ENCODE results near the gene IL1RAPL2. TPM values are rescaled to one million over a fixed set of nuclear protein-coding genes. Genes with fewer than 3 reads are reported as not detected.
"Not testable (repeated sequence)": the region's sequence is repeated elsewhere in the genome, so short reads cannot be mapped to it uniquely, and the experiment has no call there.

IL1RAPL2 gene
- total RNA-seq, 2 experiments from 2014 or later: not detected

GRCh38 chrX:105664243-105664642 lies 1098.2 kb downstream of the IL1RAPL2 start:
- Mint-ChIP-seq H3K4me1 (ENCODE audit: low read depth) (no peaks in the 10 kb centered on the region), H3K4me3 (no peak overlapping the region), H3K27ac (no peak overlapping the region), H3K9me3 (ENCODE audit: insufficient read depth) (no peaks in the 10 kb centered on the region), H3K36me3 (ENCODE audit: low read depth) (no peaks in the 10 kb centered on the region), H3K27me3 (ENCODE audit: low read depth) (no peaks in the 10 kb centered on the region)
- DNase-seq (no peak), ATAC-seq (no peak)
- CTCF ChIA-PET: no interaction called here
- POLR2A ChIA-PET: no interaction called here

DNA sequence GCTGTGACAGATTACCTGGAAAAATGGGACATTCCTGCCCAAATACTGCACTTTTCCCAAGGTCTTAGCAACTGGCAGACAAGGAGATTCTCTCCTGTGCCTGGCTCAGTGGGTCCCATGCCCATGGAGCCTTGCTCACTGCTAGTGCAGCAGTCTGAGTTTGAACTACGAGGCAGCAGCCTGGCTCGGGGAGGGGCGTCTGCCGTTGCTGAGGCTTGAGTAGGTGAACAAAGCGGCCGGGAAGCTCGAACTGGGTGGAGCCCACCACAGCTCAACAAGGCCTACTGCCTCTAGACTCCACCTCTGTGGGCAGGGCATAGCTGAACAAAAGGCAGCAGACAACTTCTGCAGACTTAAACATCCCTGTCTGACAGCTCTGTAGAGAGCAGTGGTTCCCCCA lies 1118.3 kb downstream of the IL1RAPL2 start:
- POLR2A ChIA-PET: not testable (repeated sequence)

GRCh38 chrX:105694839-105695238 lies 1128.8 kb downstream of the IL1RAPL2 start:
- no peak for DNase-seq
- CTCF ChIA-PET: no interaction called here
- H3K27me3 Mint-ChIP-seq (ENCODE audit: low read depth): no peaks in the 10 kb centered on the region
- no peak for ATAC-seq
- H3K36me3 Mint-ChIP-seq (ENCODE audit: low read depth): no peaks in the 10 kb centered on the region
- H3K4me1 Mint-ChIP-seq (ENCODE audit: low read depth): no peaks in the 10 kb centered on the region
- H3K4me3 Mint-ChIP-seq: no peak overlapping the region
- H3K27ac Mint-ChIP-seq: no peak overlapping the region
- POLR2A ChIA-PET: no interaction called here
- H3K9me3 Mint-ChIP-seq (ENCODE audit: insufficient read depth): no peaks in the 10 kb centered on the region

More for the DNA sequence above, 1118.3 kb downstream of the IL1RAPL2 start:
- H3K9me3 Mint-ChIP-seq (ENCODE audit: insufficient read depth); H3K27me3 Mint-ChIP-seq (ENCODE audit: low read depth); CTCF ChIA-PET; H3K4me3 Mint-ChIP-seq; H3K4me1 Mint-ChIP-seq (ENCODE audit: low read depth); H3K36me3 Mint-ChIP-seq (ENCODE audit: low read depth); H3K27ac Mint-ChIP-seq; DNase-seq; ATAC-seq: not testable (repeated sequence)

- ATAC-seq (no peak), DNase-seq (no peak)
- Mint-ChIP-seq H3K36me3 (ENCODE audit: low read depth) (no peaks in the 10 kb centered on the region), H3K9me3 (ENCODE audit: insufficient read depth) (no peaks in the 10 kb centered on the region), H3K27ac (no peak overlapping the region), H3K4me3 (no peak overlapping the region), H3K4me1 (ENCODE audit: low read depth) (no peaks in the 10 kb centered on the region), H3K27me3 (ENCODE audit: low read depth) (no peaks in the 10 kb centered on the region)
- ChIA-PET CTCF (no interaction called here), POLR2A (no interaction called here)
Observed at GRCh38 chrX:105695451-105695850, 1129.5 kb downstream of the IL1RAPL2 start.

- DNase-seq (no peak), ATAC-seq (no peak)
- H3K27ac Mint-ChIP-seq: no peak overlapping the region
- no peak overlapping the region for H3K4me3 Mint-ChIP-seq
- ChIA-PET CTCF (no interaction called here), POLR2A (no interaction called here)
- H3K27me3 Mint-ChIP-seq (ENCODE audit: low read depth): no peaks in the 10 kb centered on the region
- H3K4me1 Mint-ChIP-seq (ENCODE audit: low read depth): no peaks in the 10 kb centered on the region
- no peaks in the 10 kb centered on the region for H3K9me3 Mint-ChIP-seq (ENCODE audit: insufficient read depth)
- H3K36me3 Mint-ChIP-seq (ENCODE audit: low read depth): no peaks in the 10 kb centered on the region
Observed at GRCh38 chrX:105696870-105697269, 1130.9 kb downstream of the IL1RAPL2 start.

DNA sequence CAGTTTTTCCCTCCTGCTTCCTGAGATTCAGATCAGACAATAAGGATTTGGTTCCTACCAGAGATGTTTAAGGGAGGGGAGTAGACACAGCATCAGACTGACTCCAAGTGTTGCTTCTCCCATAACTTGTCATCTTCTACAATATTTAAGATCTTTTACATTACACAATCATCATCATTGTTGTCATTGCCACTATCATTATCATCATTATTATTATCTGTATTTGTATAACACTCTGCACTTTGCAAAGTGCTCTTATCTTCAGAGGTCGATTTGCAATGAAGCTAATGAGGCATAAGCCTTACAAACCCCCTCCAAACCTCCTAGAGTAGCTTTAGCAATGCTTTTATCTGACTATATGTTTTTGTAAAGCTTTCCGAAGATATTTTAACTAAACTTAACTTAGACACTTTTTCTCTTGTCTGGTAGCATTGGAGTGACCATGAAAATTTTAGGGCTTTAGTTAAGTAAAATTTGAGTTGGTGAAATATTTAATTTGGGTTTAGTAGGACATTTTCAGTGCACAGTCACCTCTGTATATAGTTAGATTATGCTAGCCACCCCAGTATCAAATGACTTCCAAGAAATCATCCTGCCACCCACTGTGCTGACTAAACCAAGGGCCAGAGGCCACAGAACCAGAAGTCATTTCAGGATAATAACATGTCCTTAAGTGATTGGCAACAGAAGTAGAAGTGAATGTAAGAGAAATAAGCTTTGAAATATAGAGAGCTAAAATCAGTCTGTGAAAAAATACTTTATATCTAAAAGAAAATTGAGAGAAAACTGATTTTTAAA lies 1132.2 kb downstream of the IL1RAPL2 start:
- H3K27me3 Mint-ChIP-seq (ENCODE audit: low read depth): no peaks in the 10 kb centered on the region
- no peak for ATAC-seq
- no peak for DNase-seq

DNA sequence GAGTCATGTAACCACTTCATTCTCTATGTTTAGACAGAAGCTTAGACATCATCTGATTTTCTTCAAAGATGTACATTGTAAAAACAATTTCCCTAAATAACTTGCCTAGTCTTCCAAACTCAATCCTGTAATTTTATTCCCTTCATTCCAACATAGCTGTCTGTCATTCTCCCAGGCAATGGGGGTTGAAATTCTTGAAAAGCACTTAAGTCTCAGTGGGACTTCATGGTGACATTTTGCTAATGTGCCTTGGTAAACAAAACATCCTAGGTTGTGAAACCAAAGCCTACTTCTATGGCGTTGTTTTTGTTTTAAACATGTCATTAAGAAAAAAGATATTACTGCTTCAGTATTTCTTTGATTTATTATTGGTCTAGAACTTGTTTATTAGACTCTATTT lies 1134.3 kb downstream of the IL1RAPL2 start:
- Mint-ChIP-seq H3K27me3 (ENCODE audit: low read depth) (no peaks in the 10 kb centered on the region), H3K27ac (no peak overlapping the region), H3K9me3 (ENCODE audit: insufficient read depth) (no peaks in the 10 kb centered on the region), H3K4me1 (ENCODE audit: low read depth) (no peaks in the 10 kb centered on the region), H3K36me3 (ENCODE audit: low read depth) (no peaks in the 10 kb centered on the region), H3K4me3 (no peak overlapping the region)
- CTCF ChIA-PET: no interaction called here
- POLR2A ChIA-PET: no interaction called here
- DNase-seq (no peak), ATAC-seq (no peak)

More for the DNA sequence above, 1132.2 kb downstream of the IL1RAPL2 start:
- Mint-ChIP-seq H3K9me3 (ENCODE audit: insufficient read depth) (no peaks in the 10 kb centered on the region), H3K27ac (no peak overlapping the region), H3K36me3 (ENCODE audit: low read depth) (no peaks in the 10 kb centered on the region), H3K4me3 (no peak overlapping the region), H3K4me1 (ENCODE audit: low read depth) (no peaks in the 10 kb centered on the region)
- CTCF ChIA-PET: no interaction called here
- POLR2A ChIA-PET: no interaction called here

- no peak for DNase-seq
- H3K4me3 Mint-ChIP-seq: no peak overlapping the region
- ATAC-seq: no peak
- H3K4me1 Mint-ChIP-seq (ENCODE audit: low read depth): no peaks in the 10 kb centered on the region
- ChIA-PET CTCF (no interaction called here), POLR2A (no interaction called here)
- H3K9me3 Mint-ChIP-seq (ENCODE audit: insufficient read depth): no peaks in the 10 kb centered on the region
- H3K36me3 Mint-ChIP-seq (ENCODE audit: low read depth): no peaks in the 10 kb centered on the region
- H3K27ac Mint-ChIP-seq: no peak overlapping the region
- no peaks in the 10 kb centered on the region for H3K27me3 Mint-ChIP-seq (ENCODE audit: low read depth)
Observed at GRCh38 chrX:105701310-105702052, 1135.5 kb downstream of the IL1RAPL2 start.

DNA sequence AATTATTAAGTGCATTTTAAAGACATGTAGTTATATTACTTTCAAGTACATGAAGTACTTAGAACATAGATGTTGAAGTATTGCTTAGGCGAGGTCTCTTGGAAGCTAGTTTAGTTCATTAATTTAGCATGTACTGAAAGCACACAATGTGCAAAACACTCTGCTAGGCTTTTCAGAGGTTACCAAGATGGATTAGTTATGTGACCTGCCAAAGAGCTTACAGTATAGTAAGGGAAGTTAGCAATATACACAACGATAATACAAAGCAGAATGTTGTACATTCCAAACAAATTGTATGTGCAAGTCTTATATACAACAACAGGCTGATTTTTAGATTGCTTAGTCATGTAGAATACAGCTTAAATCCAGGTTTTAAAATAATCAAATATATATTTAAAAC lies 1137.9 kb downstream of the IL1RAPL2 start:
- POLR2A ChIA-PET: no interaction called here
- Mint-ChIP-seq H3K9me3 (ENCODE audit: insufficient read depth) (no peaks in the 10 kb centered on the region), H3K27ac (no peak overlapping the region), H3K36me3 (ENCODE audit: low read depth) (no peaks in the 10 kb centered on the region), H3K4me3 (no peak overlapping the region), H3K4me1 (ENCODE audit: low read depth) (no peaks in the 10 kb centered on the region), H3K27me3 (ENCODE audit: low read depth) (no peaks in the 10 kb centered on the region)
- no peak for DNase-seq
- CTCF ChIA-PET: no interaction called here
- no peak for ATAC-seq

- ChIA-PET POLR2A (no interaction called here), CTCF (no interaction called here)
- Mint-ChIP-seq H3K27me3 (ENCODE audit: low read depth) (no peaks in the 10 kb centered on the region), H3K4me1 (ENCODE audit: low read depth) (no peaks in the 10 kb centered on the region), H3K4me3 (no peak overlapping the region), H3K36me3 (ENCODE audit: low read depth) (no peaks in the 10 kb centered on the region), H3K9me3 (ENCODE audit: insufficient read depth) (no peaks in the 10 kb centered on the region), H3K27ac (no peak overlapping the region)
- ATAC-seq: no peak
- DNase-seq: no peak
Observed at GRCh38 chrX:105706041-105706440, 1140.0 kb downstream of the IL1RAPL2 start.

DNA sequence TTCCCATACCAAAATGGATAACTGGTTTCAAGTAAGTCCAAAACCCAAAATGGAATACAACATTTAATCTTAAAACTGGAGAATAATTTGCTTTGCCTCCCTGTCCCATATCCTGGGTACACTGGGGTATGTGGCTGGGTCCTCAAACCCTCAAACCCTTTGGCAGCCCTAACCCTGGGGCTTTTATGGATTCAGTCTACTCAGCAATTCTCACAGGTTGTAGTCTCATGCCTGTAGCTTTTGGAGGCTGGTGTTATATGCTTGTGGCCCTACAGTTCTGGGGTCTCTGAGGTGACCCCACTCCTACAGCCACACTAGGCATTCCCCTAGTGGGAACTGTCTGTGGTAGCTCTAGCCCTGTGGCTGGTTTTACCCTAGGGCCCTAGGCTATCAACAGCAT lies 1145.8 kb downstream of the IL1RAPL2 start:
- POLR2A ChIA-PET: no interaction called here
- CTCF ChIA-PET: no interaction called here
- Mint-ChIP-seq H3K4me3 (no peak overlapping the region), H3K27me3 (ENCODE audit: low read depth) (no peaks in the 10 kb centered on the region), H3K27ac (no peak overlapping the region), H3K36me3 (ENCODE audit: low read depth) (no peaks in the 10 kb centered on the region), H3K4me1 (ENCODE audit: low read depth) (no peaks in the 10 kb centered on the region), H3K9me3 (ENCODE audit: insufficient read depth) (no peaks in the 10 kb centered on the region)
- ATAC-seq (no peak), DNase-seq (no peak)

DNA sequence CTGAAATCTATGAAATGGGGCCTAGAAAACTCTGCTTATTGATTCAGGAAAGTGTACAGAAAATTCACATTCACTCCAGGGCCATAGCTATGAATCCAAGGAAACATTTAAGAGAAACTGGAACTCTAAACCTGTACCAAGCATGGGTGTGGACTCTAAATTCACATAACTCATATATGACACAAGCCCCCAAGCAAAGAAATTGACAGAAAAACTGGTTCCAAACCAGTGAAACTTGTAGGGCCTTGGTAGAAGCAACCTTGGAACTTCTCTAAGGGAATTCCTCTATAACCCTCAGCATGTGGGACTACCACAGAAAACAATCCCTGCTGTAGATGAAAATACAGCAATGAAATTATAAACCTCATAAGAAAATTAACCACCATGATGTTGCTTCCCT lies 1149.7 kb downstream of the IL1RAPL2 start:
- ATAC-seq: no peak

More for the DNA sequence above, 1149.7 kb downstream of the IL1RAPL2 start:
- Mint-ChIP-seq H3K27ac (no peak overlapping the region), H3K4me3 (no peak overlapping the region), H3K27me3 (ENCODE audit: low read depth) (no peaks in the 10 kb centered on the region), H3K4me1 (ENCODE audit: low read depth) (no peaks in the 10 kb centered on the region), H3K9me3 (ENCODE audit: insufficient read depth) (no peaks in the 10 kb centered on the region), H3K36me3 (ENCODE audit: low read depth) (no peaks in the 10 kb centered on the region)
- POLR2A ChIA-PET: no interaction called here
- no peak for DNase-seq
- CTCF ChIA-PET: no interaction called here
